ENCODE measurements around the gene MAP2.

Gene MAP2

DNA sequence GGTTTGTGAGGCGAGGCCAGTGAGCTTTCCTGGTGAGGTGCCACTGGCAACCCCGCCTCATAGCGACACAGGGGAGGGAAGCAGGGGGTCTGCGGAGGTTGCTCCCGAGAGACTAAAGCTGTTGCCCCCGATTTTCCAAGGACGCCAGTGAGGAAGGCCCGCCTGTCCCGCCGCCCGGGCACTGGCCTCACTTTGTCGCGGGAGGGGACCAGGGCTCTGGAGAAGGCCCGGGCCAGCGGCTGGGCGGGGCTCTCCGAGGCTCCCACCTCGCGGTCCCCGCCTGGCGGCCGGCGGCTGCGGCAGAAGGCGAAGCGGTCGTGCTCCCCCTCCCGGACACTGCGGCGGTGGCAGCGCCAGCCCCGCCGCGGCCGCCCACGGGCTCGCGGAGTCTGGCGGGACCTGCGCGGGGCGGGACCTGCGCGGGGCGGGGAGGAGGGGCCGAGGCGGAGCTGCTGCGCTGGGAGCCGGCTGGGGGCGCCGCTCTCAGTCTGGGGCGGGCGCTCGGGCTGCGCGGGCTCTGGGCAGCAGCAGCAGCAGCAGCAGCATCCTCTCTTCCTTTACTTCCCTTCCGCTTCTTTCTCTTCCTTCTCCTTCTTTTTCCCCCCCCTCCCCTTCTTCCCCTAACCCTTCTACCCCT is at the start of gene MAP2:
Gene MAP2 (plus strand): TSS at position 486 of the 637 bp plus-strand sequence. CDS start 229,124 bp downstream, outside the sequence.
- peak; percentile 90 for DNase-seq

DNA sequence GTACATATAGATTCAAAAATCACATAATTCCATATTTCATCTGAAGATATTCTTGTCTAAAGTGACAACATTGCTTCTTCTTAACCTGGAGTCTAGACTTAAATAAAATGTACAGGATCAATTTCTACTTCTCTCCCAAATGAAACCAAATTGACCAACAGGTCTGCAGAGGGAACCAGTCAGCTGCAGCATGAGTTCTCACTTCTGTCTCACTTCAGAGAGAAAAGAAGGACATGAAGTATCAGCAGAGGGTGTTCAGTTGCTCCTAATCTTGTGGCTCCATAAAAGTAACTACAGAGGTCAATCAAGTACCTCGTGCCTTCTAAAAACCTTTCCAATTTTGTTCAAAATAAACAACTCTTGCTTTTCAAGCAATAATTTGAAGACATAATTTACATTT is 47.2 kb upstream of the MAP2 start:
- DNase-seq, result no peak

DNA sequence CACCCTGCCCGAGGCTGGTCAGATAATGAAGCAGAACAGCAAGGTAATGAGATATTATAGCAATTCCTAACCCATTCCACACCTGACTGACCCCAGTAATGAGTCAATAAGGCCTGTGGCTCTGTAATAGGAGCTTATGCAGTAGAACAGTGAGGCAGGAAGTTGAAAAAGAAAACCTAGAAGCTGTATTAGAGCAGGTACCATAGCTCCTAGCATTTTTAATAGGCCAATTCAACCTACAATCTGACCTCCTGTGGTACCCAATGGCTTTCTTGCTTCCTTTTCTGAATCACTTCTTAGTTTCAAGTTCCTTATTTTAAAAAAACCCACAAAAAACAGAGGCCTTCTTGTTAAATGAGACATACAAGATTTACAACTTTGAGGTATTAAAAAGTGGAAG is 43.6 kb upstream of the MAP2 start:
- no peak for DNase-seq

DNA sequence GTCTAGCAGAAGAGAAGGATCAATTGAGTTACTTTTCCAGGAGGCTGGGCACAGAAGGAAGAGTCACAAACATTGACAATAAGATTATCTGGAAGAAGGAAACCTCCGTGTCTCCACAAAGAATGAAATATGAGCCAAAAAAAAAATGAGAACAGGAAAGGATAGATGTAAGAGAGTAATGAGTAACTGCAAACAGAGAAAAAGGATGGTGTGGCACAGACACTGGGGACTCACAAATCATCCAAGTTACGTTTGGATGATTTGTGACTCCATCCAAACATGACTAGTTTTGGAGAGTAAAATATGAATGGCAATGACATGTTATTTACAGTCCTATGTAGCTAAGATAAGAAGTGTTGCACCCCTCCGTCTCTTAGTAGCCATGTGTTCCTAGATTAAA is 42.8 kb upstream of the MAP2 start:
- no peak for DNase-seq

- DNase-seq, result no peak
Observed at GRCh38 chr2:209382775-209383174, 41.1 kb upstream of the MAP2 start.

DNA sequence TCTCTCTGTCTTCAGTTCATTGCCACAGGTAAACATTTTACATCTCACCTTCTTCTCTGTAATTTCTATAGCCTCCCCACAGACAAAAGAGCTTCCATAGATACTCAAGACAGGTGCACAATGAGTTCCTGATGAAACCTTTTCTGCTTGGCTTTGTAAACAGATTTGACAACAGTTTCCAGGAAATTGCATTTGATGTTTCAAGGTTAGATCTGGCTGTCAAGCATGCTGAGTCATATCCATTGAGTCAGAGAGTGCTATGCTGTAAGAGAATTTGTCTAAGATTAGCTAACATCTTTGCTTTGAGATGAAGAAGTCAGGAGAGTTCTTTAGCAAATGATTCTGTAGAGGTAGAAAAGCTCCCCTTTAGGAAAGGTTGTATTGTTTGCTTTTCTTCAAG is 40.6 kb upstream of the MAP2 start:
- DNase-seq, result no peak

- DNase-seq, result no peak
Observed at GRCh38 chr2:209387389-209387788, 36.5 kb upstream of the MAP2 start.

DNA sequence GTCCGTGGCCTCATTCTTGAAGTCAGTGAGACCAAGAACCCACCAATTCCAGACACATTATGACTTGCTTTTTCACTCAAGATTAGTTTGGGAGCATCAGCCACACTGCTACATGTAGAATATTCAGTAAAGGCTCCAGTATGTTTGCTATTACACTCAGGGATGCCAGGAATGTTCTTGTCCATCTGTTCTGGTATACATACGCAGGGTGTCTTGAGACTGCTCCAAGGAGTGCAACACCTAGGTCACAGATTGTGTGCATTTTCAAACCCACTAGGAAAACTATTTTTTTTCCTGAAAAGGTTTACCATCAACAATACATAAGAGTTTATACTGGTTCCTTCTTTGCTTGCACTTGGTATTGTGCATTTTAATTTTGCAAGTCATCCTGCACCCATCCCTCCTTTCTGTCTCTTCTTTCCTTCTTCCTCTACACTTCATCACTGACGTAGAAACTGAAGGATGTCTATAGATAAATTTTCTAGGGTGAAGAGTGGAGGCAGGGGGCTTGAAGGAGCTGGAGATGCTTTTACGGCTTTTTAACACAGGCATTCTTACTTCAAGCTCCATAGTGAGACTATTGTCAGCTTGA is 35.3 kb upstream of the MAP2 start:
- no peak for DNase-seq

DNA sequence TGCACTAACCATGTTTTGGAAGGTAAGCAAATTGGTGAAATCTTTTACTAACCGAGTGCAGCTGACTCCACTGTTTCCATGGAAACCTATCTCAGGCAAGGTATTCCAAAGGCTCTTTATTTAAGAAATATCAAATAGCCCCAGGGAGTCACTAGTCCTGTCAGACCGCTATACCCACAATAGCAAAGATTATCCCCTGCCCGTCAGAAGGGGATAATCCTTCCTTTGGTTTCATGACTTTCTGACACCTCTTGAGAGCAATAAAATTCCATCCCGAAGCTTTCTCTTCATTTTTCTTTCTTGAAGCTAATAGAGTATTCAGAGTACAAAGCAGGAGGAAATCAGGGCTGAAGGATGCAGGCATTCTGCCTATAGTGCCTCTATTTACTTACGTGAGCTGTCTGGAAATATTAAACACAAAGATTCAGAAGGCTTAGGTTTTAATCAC is 34.7 kb upstream of the MAP2 start:
- DNase-seq, result no peak

DNA sequence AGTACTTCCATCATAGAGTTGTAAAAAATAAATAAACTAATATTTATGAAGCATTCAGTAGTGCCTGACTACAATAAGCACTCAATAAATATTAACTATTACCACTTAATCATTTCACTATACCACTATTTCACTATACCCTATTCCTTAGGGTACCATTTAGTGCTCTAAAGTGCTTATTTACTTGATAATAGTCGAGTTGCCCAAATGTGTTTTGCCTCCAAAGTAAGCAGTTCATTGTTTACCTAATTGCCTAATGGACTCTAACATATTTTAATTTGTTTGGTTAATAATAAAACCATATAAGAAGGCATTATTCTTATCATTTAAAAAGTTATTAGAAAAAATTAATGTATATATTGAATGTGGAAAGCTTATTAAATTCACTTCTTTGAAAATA is 33.0 kb upstream of the MAP2 start:
- no peak for DNase-seq

DNA sequence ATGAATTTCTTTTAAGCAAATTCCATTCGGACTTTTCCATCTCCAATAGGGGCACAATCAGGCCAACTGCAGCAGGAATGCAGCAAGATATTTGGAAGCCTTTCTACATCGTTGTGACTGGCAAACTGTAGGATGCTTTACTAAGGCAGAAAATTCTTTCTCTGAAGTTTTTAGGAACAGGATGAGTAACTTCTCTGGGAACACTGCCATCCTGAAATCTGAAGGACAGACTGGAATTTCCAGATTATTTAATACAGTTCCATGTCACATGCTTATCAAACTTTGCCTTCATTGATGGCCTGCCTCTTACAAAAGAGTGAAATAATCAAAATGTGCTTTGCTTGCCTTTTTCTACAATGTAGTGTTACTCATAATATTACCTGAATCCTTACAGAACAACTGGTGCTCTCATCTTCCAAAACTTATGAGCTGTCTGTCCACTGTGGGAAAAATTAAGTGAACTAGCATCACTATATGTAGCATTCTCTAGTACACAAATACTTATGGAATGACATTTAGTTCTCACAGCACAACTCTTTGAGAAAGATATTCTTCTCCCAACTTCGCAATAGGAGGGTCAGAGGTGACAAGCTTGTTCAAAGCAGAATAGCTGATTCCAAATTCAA is 32.0 kb upstream of the MAP2 start:
- no peak for DNase-seq

DNA sequence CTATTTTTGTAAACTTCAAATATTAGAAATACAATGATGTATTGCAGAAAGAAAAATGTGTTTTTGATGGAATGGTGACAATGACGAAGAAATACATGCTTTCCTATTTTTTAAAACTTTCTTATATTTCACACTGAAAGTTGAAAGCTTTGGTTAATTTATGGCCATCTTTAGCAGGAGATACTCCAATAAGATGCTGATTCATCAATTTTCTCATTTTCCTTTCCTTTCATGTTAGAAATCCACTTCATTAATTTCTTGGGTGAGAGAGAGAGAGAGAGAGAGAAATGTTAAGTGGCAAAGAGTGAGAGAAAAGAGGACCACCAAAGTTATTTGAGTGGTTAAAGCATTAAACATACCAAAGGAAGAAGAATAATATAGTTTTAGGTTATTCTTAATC is 28.6 kb upstream of the MAP2 start:
- no peak for DNase-seq

GRCh38 chr2:209395652-209396051 is 28.2 kb upstream of the MAP2 start:
- no peak for DNase-seq

DNA sequence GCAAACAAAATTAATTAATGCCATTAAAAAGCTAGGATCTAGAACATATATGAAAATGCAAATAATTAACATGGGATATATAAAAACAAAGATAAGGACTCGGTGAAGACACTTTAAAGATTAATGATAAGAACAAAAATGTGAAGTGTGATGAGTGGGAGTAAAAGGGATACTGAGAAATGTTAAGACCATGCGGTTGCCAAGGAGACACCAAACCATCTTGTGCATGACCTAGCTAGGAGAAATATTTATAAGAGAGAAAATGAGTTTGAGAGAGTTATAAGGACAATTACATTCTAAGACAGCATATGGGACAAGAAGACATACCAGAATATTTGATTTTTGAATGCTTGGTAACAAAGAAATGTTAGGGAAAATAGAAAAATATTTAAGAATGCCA is 25.4 kb upstream of the MAP2 start:
- no peak for DNase-seq

DNA sequence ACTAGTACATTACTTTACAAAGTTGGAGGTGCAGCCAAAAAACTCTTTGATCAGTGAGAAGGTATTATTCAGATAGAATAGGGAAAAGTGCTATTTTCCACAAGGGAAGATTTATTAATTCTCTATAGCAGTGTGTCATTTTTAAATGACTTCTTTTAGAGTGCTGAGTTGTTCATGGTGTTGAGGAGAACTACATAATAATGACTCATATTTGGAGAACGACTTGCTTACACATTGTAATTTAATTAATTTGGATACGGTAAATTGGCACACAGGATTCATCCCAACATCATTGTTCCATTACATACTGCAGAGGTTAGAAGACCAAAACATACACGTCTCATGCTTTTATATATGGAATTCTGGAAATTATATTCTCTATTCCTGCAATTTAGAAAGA is 22.1 kb upstream of the MAP2 start:
- no peak for DNase-seq

GRCh38 chr2:209411296-209411695 is 12.6 kb upstream of the MAP2 start:
- no peak for DNase-seq

DNA sequence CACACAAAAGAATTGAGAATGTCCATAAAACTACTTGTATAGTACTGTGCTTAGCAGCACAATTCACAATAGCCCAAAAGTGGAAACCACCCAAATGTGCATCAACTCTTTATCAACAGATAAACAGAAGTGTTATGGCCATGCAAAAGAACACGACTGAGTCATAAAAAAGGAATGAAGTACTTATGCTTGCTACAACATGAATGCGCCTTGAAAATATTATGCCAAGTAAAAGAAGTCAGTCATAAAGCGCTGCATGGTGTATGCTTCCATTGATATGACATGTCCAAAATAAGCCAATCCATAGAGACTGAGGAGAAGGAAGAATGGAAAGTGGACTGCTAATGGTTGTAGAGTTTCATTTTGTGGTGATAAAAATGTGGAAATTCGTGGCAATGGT is 12.1 kb upstream of the MAP2 start:
- DNase-seq, result no peak

GRCh38 chr2:209413311-209414014 is 10.4 kb upstream of the MAP2 start:
- no peak for DNase-seq

- no peak for DNase-seq
Observed at GRCh38 chr2:209416913-209417312, 6.9 kb upstream of the MAP2 start.

DNA sequence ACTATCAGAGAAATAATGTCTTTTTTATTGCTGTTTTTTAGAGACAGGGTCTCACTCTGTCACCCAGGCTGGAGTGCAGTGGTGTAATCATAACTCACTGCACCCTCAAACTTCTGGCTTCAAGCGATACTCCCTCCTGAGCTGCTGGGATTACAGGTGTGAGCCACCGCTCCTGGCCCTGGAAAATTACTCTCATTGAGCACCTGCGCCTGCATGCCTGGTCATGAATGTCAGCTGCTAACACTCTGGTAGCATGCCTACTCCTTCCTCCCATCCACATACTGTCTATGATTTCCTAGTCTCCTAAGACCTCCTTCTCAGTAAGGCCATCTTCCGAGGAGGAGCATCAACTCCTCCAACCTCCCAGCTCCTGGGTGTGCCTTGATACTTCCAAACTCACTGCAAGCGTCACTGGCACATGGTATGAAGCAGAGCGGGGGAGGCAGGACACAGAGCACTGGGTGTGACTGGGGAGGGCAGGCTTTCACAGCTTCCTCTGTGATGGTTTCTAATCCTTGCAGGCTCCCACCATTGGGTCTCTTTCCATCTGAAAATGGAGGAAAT is 1.6 kb upstream of the MAP2 start:
- no peak for DNase-seq

DNA sequence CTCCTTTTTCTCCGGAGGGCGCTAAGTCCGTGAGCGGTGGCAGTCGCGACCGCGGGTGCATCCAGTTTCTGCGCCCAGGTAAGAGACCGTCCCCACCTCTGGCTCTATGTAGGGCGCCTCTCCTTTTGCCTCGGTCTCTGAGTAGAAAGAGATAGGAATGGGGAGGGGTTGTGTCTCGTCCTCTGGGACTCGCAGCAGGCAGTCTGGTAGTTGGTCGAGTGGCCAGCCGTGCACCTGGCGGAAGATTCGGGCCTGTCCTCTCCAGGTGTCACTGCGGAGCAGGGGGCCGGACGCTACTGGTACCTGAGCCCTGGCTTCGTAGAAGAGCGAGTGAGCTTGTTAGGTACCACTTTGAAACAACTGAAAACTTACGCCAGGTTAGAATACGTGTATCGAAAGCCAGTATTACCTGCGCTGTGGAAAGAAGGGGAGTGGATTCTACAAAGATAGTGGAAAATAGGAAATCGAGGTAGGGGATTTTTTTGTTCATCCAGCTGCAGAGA is 403 bp downstream of the MAP2 start:
- DNase-seq, result no peak

GRCh38 chr2:209424781-209425470 is 1.1 kb downstream of the MAP2 start:
- DNase-seq, result no peak

Data from right forelimb (tissue), 1 donor.